Measurements from ENCODE around the gene AP3S1. TPM values are rescaled to one million over a fixed set of nuclear protein-coding genes. Genes with fewer than 3 reads are reported as not detected.
"Not testable (repeated sequence)": the region's sequence is repeated elsewhere in the genome, so short reads cannot be mapped to it uniquely, and the experiment has no call there.

The AP3S1 gene
- total RNA-seq, 1 experiment from 2014 or later = 141 TPM

GRCh38 chr5:115920171-115920725 lies 78.5 kb downstream of the AP3S1 start:
- Histone ChIP-seq H3K9me3 (replicated peaks) (no peaks in the 10 kb centered on the region), H3K4me1 (no peaks in the 10 kb centered on the region), H3K4me3 (no peak overlapping the region), H3K36me3 (peaks cover 9% of the 10 kb centered on the region; the same call in 1 of the 2 replicates), H3K27me3 (no peaks in the 10 kb centered on the region), H3K27ac (no peak overlapping the region)
- no peak for DNase-seq

GRCh38 chr5:115928578-115929407 lies 87.1 kb downstream of the AP3S1 start:
- not testable (repeated sequence) for H3K27me3 ChIP-seq; H3K4me1 ChIP-seq; H3K4me3 ChIP-seq; DNase-seq; H3K27ac ChIP-seq; H3K9me3 ChIP-seq (replicated peaks); H3K36me3 ChIP-seq

- H3K36me3 ChIP-seq; H3K27me3 ChIP-seq; H3K9me3 ChIP-seq (replicated peaks); H3K27ac ChIP-seq; H3K4me3 ChIP-seq; DNase-seq; H3K4me1 ChIP-seq: not testable (repeated sequence)
Measured at GRCh38 chr5:115930171-115930570, 88.4 kb downstream of the AP3S1 start.

GRCh38 chr5:115930630-115931337 lies 89.0 kb downstream of the AP3S1 start:
- no peaks in the 10 kb centered on the region for H3K9me3 ChIP-seq (replicated peaks)
- no peak overlapping the region for H3K4me3 ChIP-seq
- H3K27me3 ChIP-seq = no peaks in the 10 kb centered on the region
- no peak for DNase-seq
- no peaks in the 10 kb centered on the region for H3K4me1 ChIP-seq
- no peaks in the 10 kb centered on the region for H3K36me3 ChIP-seq
- no peak overlapping the region for H3K27ac ChIP-seq

- Histone ChIP-seq H3K4me1 (no peaks in the 10 kb centered on the region), H3K4me3 (no peak overlapping the region), H3K9me3 (replicated peaks) (no peaks in the 10 kb centered on the region), H3K36me3 (no peaks in the 10 kb centered on the region), H3K27me3 (no peaks in the 10 kb centered on the region), H3K27ac (no peak overlapping the region)
- DNase-seq = no peak
Measured at GRCh38 chr5:115932991-115933390, 91.3 kb downstream of the AP3S1 start.

GRCh38 chr5:115934388-115934974 lies 92.7 kb downstream of the AP3S1 start:
- Histone ChIP-seq H3K4me3 (no peak overlapping the region), H3K27ac (no peak overlapping the region), H3K9me3 (replicated peaks) (no peaks in the 10 kb centered on the region), H3K36me3 (no peaks in the 10 kb centered on the region), H3K4me1 (no peaks in the 10 kb centered on the region), H3K27me3 (no peaks in the 10 kb centered on the region)
- DNase-seq = no peak

GRCh38 chr5:115936031-115936430 lies 94.3 kb downstream of the AP3S1 start:
- Histone ChIP-seq H3K4me3 (no peak overlapping the region), H3K9me3 (replicated peaks) (no peaks in the 10 kb centered on the region), H3K4me1 (no peaks in the 10 kb centered on the region), H3K27ac (no peak overlapping the region), H3K27me3 (no peaks in the 10 kb centered on the region), H3K36me3 (no peaks in the 10 kb centered on the region)
- no peak for DNase-seq

- H3K27me3 ChIP-seq = no peaks in the 10 kb centered on the region
- no peaks in the 10 kb centered on the region for H3K4me1 ChIP-seq
- DNase-seq = no peak
- no peaks in the 10 kb centered on the region for H3K9me3 ChIP-seq (replicated peaks)
- H3K4me3 ChIP-seq = no peak overlapping the region
- H3K36me3 ChIP-seq = no peaks in the 10 kb centered on the region
- H3K27ac ChIP-seq = no peak overlapping the region
Measured at GRCh38 chr5:115939059-115939458, 97.3 kb downstream of the AP3S1 start.

GRCh38 chr5:115940080-115940810 lies 98.5 kb downstream of the AP3S1 start:
- no peak for DNase-seq
- no peaks in the 10 kb centered on the region for H3K9me3 ChIP-seq (replicated peaks)
- H3K4me1 ChIP-seq = no peaks in the 10 kb centered on the region
- no peaks in the 10 kb centered on the region for H3K27me3 ChIP-seq
- no peaks in the 10 kb centered on the region for H3K36me3 ChIP-seq
- H3K4me3 ChIP-seq = no peak overlapping the region
- H3K27ac ChIP-seq = no peak overlapping the region

GRCh38 chr5:115941051-115941675 lies 99.4 kb downstream of the AP3S1 start:
- no peaks in the 10 kb centered on the region for H3K4me1 ChIP-seq
- no peaks in the 10 kb centered on the region for H3K9me3 ChIP-seq (replicated peaks)
- no peak overlapping the region for H3K27ac ChIP-seq
- no peak overlapping the region for H3K4me3 ChIP-seq
- no peaks in the 10 kb centered on the region for H3K27me3 ChIP-seq
- H3K36me3 ChIP-seq = no peaks in the 10 kb centered on the region
- peak; percentile 9 to 17 for DNase-seq

GRCh38 chr5:115944501-115944900 lies 102.8 kb downstream of the AP3S1 start:
- H3K27me3 ChIP-seq = no peaks in the 10 kb centered on the region
- no peak overlapping the region for H3K4me3 ChIP-seq
- H3K36me3 ChIP-seq = no peaks in the 10 kb centered on the region
- H3K27ac ChIP-seq = no peak overlapping the region
- no peaks in the 10 kb centered on the region for H3K4me1 ChIP-seq
- DNase-seq = no peak
- no peaks in the 10 kb centered on the region for H3K9me3 ChIP-seq (replicated peaks)

GRCh38 chr5:115946655-115947054 lies 104.9 kb downstream of the AP3S1 start:
- Histone ChIP-seq H3K27me3 (no peaks in the 10 kb centered on the region), H3K36me3 (no peaks in the 10 kb centered on the region), H3K27ac (no peak overlapping the region), H3K4me3 (no peak overlapping the region), H3K4me1 (no peaks in the 10 kb centered on the region), H3K9me3 (replicated peaks) (no peaks in the 10 kb centered on the region)
- no peak for DNase-seq

- H3K27ac ChIP-seq = no peak overlapping the region
- H3K9me3 ChIP-seq (replicated peaks) = no peaks in the 10 kb centered on the region
- H3K36me3 ChIP-seq = no peaks in the 10 kb centered on the region
- DNase-seq = no peak
- peaks cover under 1% of the 10 kb centered on the region for H3K4me1 ChIP-seq
- no peaks in the 10 kb centered on the region for H3K27me3 ChIP-seq
- no peak overlapping the region for H3K4me3 ChIP-seq
Measured at GRCh38 chr5:115947260-115947659, 105.5 kb downstream of the AP3S1 start.

GRCh38 chr5:115948091-115948534 lies 106.4 kb downstream of the AP3S1 start:
- no peak for DNase-seq
- H3K27ac ChIP-seq = no peak overlapping the region

More at GRCh38 chr5:115948091-115948534, 106.4 kb downstream of the AP3S1 start:
- Histone ChIP-seq H3K9me3 (replicated peaks) (no peaks in the 10 kb centered on the region), H3K36me3 (no peaks in the 10 kb centered on the region), H3K4me3 (no peak overlapping the region), H3K4me1 (peaks cover 9% of the 10 kb centered on the region), H3K27me3 (no peaks in the 10 kb centered on the region)

Data from SJCRH30 (cell line).